Fibroblast of villous mesenchyme (primary cell): ENCODE data around the gene MECP2. TPM values are rescaled to one million over a fixed set of nuclear protein-coding genes. Genes with fewer than 3 reads are reported as not detected.

ENCODE experiments used
- DNase-seq: peaks from one replicate; pipeline ENCODE4 v3.0.0-alpha.2; 2010; ENCODE audit warnings: low read depth
- H3K4me3 ChIP-seq: 2 replicates; pipeline ENCODE4 v1.5.1; 2011; ENCODE audit warnings: low read depth, mild to moderate bottlenecking, low read length
- CTCF ChIP-seq: IDR thresholded peaks from 2 replicates; pipeline ENCODE4 v1.5.1; 2012; ENCODE audit warnings: low read depth, mild to moderate bottlenecking, low read length; ENCODE audit not compliant: insufficient read depth
- total RNA-seq: library from RNA; depleted of rRNA; stranded (reverse); fragments of >200 nt; gene quantifications from 2 replicates; pipeline ENCODE4 v1.2.3, GENCODE V29; 2012

MECP2 gene
- total RNA-seq, 1 donor: 28.5 TPM

- no peak for TF ChIP-seq CTCF
- peak; percentile 98 for DNase-seq
- no peak overlapping the region for H3K4me3 ChIP-seq
Observed at GRCh38 chrX:154040307-154040756, 57.2 kb downstream of the MECP2 start.

GRCh38 chrX:154039577-154039976, 57.9 kb downstream of the MECP2 start:
- no peak for DNase-seq
- TF ChIP-seq CTCF: no peak
- no peak overlapping the region for H3K4me3 ChIP-seq

GRCh38 chrX:154038656-154039055, 58.9 kb downstream of the MECP2 start:
- TF ChIP-seq CTCF: no peak
- no peak for DNase-seq
- H3K4me3 ChIP-seq: no peak overlapping the region

GRCh38 chrX:154037754-154038153, 59.8 kb downstream of the MECP2 start:
- DNase-seq: no peak
- TF ChIP-seq CTCF: no peak
- no peak overlapping the region for H3K4me3 ChIP-seq

GRCh38 chrX:154036513-154036912, 61.0 kb downstream of the MECP2 start:
- no peak for DNase-seq
- H3K4me3 ChIP-seq: no peak overlapping the region
- TF ChIP-seq CTCF: no peak

GRCh38 chrX:154033848-154034247, 63.7 kb downstream of the MECP2 start:
- TF ChIP-seq CTCF: no peak
- H3K4me3 ChIP-seq: no peak overlapping the region
- DNase-seq: no peak

GRCh38 chrX:154032653-154033052, 64.9 kb downstream of the MECP2 start:
- DNase-seq: no peak
- TF ChIP-seq CTCF: no peak

More at GRCh38 chrX:154032653-154033052, 64.9 kb downstream of the MECP2 start:
- H3K4me3 ChIP-seq: no peak overlapping the region
